ENCODE results near the gene GRB2. TPM values are rescaled to one million over a fixed set of nuclear protein-coding genes. Genes with fewer than 3 reads are reported as not detected.

GRB2 gene
- total and polyA plus RNA-seq, 10 of the 15 experiments (the other 5 are each of a cell fraction or from before 2014, with no cell fraction given) = 113 to 268 (median 158) TPM

DNA sequence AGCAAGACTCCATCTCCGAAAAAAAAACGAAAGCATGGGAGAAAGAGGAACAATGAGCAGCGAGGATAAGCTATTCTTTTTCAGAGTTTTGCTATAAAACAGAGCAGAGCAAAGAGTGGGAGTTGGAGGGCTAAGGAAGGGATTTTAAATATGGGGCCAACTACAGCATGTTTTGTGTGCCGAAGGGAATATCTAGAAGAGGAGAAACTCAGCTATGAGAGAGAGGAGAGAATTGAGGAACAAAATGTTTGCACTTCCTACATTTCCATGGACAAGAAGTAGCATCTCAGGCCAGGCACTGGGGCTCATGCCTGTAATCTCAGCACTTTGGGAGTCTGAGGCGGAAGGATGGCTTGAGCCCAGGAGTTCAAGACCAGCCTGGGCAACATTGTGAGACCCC lies 13.1 kb upstream of the GRB2 start (continued):
- TF ChIP-seq ASH2L (IDR thresholded peaks at IDR 0.05; ENCODE audit: borderline replicate concordance, low read depth) = no peak
- no peak for TF ChIP-seq EP300 (IDR thresholded peaks at IDR 0.05; ENCODE audit: borderline replicate concordance in 1 of 2, control insufficient read depth in 1 of 2, low read depth in 2 of 2, low read length in 2 of 2)

DNA sequence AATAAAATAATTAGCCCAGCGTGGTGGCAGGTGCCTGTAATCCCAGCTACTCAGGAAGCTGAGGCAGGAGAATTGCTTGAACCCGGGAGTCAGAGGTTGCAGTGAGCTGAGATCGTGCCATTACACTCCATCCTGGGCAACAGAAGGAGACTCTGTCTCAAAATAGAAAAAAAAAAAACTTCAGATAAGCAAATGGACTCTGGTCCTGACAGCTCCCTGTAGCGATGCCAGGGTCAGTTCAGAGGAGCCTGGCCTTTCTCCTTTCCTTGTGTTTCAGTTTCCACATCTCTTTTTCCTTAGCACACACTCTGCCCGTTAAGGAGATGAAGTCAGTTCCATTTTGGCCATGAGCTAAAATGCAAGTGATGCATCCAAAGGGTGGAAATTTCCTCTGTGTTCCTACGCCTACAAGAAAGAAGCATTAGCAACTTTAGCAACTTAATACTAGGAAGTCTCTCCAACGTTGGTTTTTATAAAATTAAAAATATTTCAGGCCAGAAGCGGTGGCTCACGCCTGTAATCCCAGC lies 11.6 kb upstream of the GRB2 start:
- Histone ChIP-seq H3K9ac (ENCODE audit: control insufficient read depth, insufficient read depth, low read length) (no peak overlapping the region), H3K79me2 (ENCODE audit: control insufficient read depth, insufficient read depth, low read length) (no peaks in the 10 kb centered on the region), H3K4me1 (ENCODE audit: control insufficient read depth, insufficient read depth, low read length) (peaks cover 3% of the 10 kb centered on the region; the same call in 1 of the 2 replicates), H3K9me3 (replicated peaks; ENCODE audit: control insufficient read depth, insufficient read depth, low read length) (no peaks in the 10 kb centered on the region), H4K20me1 (ENCODE audit: control insufficient read depth, insufficient read depth) (no peaks in the 10 kb centered on the region), H3K27me3 (replicated peaks in 1 of 2; ENCODE audit: control insufficient read depth in 2 of 2, insufficient read depth in 2 of 2, low read length in 1 of 2) (no peaks in the 10 kb centered on the region), H3K27ac (ENCODE audit: control insufficient read depth, insufficient read depth) (no peak overlapping the region), H2AFZ (ENCODE audit: control insufficient read depth, low read depth, low read length) (no peak overlapping the region), H3K4me3 (no peak overlapping the region), H3K36me3 (ENCODE audit: control insufficient read depth in 2 of 2, insufficient read depth in 2 of 2, low read length in 1 of 2) (no peaks in the 10 kb centered on the region), H3K4me2 (ENCODE audit: control insufficient read depth, insufficient read depth) (no peak overlapping the region)
- intact Hi-C loops (cut with micrococcal nuclease; ENCODE audit: unreplicated experiment) (loop anchor here (10.0 kb wide), 1 partner anchor 452 kb away; no protein-coding TSS in a partner anchor), in situ Hi-C loops (cut with MboI) (no loop called here)
- WGBS (ENCODE audit: insufficient coverage, insufficient replicate concordance, low lambda C conversion rate, missing lambda C conversion rate) = 25% methylated on average over 9 of the region's 9 CpGs
- ChIA-PET CTCF (interaction anchor here (0.8 to 2.2 kb wide), 3 partner anchors 9 to 147 kb away, joined by 3 to 10 read pairs (median 5); partner anchors contain the start of genes MIF4GD and SLC25A19), RAD21 (ENCODE audit: unreplicated experiment) (interaction anchor here (0.7 kb wide), 1 partner anchor 371 kb away, joined by 3 read pairs; no protein-coding TSS in a partner anchor), SMC1A (ENCODE audit: uncharacterized antibody, unreplicated experiment) (interaction anchor here (0.6 to 1.4 kb wide), 2 partner anchors 128 to 345 kb away, joined by 3 to 4 read pairs; partner anchors contain the start of gene SLC25A19), POLR2A (no interaction called here)
- DNase-seq (ENCODE audit: low read depth, low spot score) (no peak), ATAC-seq (no peak), FAIRE-seq (no peak)
- no TSS peak for BruUV-seq (replicated peaks)
- TF ChIP-seq SMARCA5 (IDR thresholded peaks at IDR 0.05) (no peak), IRF5 (IDR thresholded peaks at IDR 0.05; ENCODE audit: borderline replicate concordance) (no peak), ESRRA (IDR thresholded peaks at IDR 0.05; ENCODE audit: low read length) (no peak), HSF1 (IDR thresholded peaks at IDR 0.05; ENCODE audit: low read depth, low read length) (no peak), ZNF207 (IDR thresholded peaks at IDR 0.05; ENCODE audit: borderline replicate concordance) (no peak), EZH2 (IDR thresholded peaks at IDR 0.05; ENCODE audit: borderline replicate concordance, control insufficient read depth, low read depth, low read length) (no peak), DPF2 (IDR thresholded peaks at IDR 0.05) (no peak), ZNF622 (IDR thresholded peaks at IDR 0.05) (no peak), NBN (IDR thresholded peaks at IDR 0.05) (no peak)
- TF ChIP-seq, protein P1, sequence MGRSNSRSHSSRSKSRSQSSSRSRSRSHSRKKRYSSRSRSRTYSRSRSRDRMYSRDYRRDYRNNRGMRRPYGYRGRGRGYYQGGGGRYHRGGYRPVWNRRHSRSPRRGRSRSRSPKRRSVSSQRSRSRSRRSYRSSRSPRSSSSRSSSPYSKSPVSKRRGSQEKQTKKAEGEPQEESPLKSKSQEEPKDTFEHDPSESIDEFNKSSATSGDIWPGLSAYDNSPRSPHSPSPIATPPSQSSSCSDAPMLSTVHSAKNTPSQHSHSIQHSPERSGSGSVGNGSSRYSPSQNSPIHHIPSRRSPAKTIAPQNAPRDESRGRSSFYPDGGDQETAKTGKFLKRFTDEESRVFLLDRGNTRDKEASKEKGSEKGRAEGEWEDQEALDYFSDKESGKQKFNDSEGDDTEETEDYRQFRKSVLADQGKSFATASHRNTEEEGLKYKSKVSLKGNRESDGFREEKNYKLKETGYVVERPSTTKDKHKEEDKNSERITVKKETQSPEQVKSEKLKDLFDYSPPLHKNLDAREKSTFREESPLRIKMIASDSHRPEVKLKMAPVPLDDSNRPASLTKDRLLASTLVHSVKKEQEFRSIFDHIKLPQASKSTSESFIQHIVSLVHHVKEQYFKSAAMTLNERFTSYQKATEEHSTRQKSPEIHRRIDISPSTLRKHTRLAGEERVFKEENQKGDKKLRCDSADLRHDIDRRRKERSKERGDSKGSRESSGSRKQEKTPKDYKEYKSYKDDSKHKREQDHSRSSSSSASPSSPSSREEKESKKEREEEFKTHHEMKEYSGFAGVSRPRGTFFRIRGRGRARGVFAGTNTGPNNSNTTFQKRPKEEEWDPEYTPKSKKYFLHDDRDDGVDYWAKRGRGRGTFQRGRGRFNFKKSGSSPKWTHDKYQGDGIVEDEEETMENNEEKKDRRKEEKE (IDR thresholded peaks at IDR 0.05) = no peak
- TF ChIP-seq, protein P2, sequence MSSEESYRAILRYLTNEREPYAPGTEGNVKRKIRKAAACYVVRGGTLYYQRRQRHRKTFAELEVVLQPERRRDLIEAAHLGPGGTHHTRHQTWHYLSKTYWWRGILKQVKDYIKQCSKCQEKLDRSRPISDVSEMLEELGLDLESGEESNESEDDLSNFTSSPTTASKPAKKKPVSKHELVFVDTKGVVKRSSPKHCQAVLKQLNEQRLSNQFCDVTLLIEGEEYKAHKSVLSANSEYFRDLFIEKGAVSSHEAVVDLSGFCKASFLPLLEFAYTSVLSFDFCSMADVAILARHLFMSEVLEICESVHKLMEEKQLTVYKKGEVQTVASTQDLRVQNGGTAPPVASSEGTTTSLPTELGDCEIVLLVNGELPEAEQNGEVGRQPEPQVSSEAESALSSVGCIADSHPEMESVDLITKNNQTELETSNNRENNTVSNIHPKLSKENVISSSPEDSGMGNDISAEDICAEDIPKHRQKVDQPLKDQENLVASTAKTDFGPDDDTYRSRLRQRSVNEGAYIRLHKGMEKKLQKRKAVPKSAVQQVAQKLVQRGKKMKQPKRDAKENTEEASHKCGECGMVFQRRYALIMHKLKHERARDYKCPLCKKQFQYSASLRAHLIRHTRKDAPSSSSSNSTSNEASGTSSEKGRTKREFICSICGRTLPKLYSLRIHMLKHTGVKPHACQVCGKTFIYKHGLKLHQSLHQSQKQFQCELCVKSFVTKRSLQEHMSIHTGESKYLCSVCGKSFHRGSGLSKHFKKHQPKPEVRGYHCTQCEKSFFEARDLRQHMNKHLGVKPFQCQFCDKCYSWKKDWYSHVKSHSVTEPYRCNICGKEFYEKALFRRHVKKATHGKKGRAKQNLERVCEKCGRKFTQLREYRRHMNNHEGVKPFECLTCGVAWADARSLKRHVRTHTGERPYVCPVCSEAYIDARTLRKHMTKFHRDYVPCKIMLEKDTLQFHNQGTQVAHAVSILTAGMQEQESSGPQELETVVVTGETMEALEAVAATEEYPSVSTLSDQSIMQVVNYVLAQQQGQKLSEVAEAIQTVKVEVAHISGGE (CRISPR knock-in tag; IDR thresholded peaks at IDR 0.05) = no peak

All from GM12878 (cell line).